HG03575 (cell line): Measurements from ENCODE around the gene AADACL2.

Experiments used
- ATAC-seq: cut with Tn5 transposase; IDR thresholded peaks from one replicate; pipeline ENCODE4 v1.9.1; 2021; ENCODE audit not compliant: unreplicated experiment, insufficient number of reproducible peaks, low FRiP score; ENCODE audit errors: extremely low read depth

AADACL2 gene, protein sequence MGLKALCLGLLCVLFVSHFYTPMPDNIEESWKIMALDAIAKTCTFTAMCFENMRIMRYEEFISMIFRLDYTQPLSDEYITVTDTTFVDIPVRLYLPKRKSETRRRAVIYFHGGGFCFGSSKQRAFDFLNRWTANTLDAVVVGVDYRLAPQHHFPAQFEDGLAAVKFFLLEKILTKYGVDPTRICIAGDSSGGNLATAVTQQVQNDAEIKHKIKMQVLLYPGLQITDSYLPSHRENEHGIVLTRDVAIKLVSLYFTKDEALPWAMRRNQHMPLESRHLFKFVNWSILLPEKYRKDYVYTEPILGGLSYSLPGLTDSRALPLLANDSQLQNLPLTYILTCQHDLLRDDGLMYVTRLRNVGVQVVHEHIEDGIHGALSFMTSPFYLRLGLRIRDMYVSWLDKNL

DNA sequence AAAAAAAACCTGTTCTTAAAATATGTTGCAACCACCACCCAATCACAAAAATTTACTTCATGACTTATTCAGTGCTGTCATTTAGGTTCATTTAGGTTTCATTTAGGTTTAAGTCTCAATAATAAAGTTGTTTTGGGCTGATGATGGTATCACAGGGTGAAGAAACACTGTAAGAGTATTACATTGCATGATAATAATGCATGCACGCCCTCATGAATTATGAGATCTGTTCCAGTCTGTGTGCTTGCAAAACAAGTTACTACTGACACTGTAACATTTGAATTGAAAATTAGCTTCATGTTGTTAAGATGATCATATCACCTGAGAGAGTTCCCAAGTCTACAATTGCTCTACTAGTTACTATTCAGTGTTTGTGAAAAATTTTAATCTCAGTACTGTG, at the start of gene AADACL2:
TSS of gene AADACL2 (plus strand) at position 315 of the 400 bp plus-strand sequence. CDS start 109 bp downstream, outside the sequence.
- no peak for ATAC-seq

DNA sequence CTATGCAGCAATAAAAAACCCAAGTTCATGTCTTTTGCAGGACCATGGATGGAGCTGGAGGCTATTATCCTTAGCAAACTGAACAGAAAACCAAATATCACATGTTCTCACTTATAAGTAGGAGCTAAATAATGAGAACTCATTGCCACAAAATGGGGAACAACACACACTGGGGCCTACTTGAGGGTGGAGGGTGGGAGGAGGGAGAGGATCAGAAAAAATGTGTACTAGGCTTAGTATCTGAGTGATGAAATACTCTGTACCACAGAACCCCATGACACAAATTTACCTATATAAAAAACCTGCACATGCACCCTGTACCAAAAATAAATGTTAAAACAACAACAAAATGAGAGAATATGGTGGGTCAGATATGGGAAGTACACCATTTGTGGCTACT, 49.6 kb upstream of the AADACL2 start:
- no peak for ATAC-seq

DNA sequence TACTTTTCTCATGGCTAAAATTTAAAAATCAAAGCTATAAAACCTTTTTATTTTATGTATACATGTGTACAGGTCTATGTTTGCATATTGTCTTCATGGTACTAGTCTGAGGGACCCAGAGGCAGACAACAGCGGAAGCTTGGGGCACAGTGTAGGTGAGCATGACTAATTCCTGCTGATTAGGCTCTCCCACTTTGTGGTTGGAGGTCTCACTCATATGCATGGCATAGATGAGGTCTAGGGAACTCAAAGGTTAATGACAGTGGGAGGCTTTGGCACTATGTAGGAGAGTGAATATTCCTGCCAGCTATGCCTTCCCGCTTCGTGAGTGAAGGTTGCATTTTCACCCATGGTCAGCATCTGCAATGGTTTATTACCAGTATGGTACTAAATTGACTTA, 47.5 kb upstream of the AADACL2 start:
- ATAC-seq: no peak

DNA sequence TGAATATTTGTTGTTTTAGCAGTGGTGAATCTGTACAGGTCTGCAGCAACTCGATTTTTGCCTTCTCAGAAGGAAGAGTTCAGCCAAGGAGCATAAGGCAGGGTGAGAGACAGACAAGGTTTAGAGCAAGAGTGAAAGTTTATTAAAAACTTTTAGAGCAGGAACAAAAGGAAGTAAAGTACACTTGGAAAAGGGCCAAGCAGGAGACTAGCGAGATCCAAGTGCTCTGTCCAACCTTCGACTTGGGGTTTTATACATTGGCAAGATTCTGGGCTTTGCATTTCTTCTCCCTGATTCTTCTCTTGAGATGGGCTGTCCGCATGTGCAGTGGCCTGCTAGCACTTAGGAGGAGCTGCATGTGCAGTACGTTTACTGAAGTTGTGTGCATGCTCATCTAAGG, 46.7 kb upstream of the AADACL2 start:
- no peak for ATAC-seq

DNA sequence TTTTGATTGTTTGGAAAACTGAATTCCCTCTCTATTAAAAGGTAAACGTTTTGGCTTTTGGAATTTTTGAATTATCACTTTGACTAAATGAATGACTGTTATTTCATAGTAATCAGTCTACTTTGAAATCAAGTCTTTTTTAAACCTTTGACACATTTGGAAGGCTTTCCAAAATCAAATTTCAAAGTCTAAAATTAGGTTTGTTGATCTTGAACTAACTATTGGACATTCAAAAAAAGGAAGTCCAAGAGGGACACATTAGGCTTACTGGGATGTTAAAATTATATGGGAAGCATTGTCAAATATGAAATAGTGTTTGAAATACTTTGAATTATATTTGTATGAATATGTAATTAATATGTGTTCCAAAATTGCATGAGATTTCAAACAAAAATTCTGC, 45.2 kb upstream of the AADACL2 start:
- ATAC-seq: no peak

DNA sequence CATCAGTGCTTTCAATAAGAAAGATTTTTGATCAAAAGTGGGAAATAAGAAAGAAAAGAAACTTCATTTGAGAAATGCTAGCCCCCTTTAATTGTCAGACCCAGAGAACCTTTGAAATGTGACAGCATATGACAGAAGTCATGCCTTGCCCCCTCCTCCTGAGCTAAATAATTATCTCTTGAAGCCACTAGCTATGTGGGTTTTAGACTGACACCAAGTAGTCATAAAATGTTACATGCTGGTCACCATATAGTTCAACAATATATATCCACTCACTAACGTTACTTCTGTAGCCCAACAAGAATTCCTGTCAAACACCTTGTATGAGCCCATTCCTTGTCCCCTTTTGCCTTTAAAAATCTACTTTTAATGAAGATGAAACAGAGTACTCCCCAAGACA, 43.1 kb upstream of the AADACL2 start:
- ATAC-seq: no peak

DNA sequence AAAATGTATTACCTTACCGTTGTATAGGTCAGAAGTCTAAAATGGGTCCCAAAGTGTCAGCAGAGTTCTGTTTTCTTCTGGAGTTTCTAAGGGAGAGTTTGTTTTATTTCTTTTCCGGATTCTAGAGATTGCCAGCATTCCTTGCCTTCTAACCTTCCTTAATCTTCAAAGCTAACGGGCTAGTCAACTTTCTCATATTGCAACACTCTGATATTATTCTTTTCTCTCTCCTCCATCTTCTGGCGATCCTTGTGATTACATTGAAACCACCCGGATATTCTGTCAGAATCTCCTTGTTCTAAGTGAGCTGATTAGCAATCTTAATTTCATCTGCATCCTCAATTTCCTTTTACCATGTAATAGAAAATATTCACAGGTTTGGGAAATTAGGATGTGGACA, 36.2 kb upstream of the AADACL2 start:
- ATAC-seq: no peak

DNA sequence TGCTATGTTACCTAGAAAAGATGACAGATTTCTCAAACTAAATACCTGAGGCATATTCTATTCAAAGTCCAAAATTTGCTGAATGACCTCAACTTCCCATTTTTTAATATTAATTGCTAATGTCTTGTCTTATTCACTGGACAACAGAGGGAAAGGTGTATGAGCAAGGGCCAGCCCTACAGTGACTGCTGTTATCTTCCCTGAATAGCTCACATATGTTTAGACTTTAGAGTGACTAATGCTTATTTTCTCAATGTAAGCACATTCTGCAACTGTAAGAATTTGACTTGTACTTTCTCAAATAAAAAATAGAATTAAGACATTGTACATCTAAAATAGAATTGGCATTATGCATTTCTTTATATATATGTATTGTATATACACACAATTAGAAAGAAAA, 26.5 kb upstream of the AADACL2 start:
- no peak for ATAC-seq

DNA sequence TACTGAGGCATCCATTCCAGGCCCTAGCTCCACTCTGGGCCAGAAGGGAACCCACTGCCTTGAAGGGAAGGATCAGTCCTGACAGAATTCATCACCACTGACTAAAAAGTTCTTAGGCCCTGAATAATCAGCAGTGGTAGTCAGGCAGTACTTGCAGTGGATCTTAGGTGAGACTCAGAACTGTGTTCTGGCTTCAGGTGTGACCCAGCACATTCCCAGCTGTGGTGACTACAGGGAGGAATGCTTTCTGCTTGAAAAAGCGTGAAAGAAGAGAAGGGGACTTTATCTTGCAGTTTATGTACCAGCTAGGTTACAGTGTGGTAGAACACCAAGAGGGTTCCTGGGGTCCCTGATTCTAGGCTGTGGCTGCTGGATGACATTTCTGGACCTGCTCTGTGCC, 24.9 kb upstream of the AADACL2 start:
- no peak for ATAC-seq

DNA sequence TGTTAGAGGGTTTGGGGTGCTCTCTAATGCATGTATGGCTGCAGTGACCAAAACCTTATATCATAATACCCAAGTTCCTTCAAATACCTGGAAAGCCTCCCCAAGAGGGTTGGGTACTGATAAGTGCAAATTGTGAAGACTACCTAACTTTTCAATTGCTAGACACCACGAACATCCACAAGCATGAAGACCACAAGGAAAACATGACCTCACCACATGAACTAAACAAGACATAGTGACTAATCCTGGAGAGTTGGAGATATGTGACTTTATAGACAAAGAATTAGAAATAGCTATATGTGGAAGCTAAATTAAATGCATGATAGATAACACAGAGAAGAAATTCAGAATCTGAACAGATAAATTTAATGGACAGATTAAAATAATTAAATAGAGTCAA, 23.9 kb upstream of the AADACL2 start:
- no peak for ATAC-seq

DNA sequence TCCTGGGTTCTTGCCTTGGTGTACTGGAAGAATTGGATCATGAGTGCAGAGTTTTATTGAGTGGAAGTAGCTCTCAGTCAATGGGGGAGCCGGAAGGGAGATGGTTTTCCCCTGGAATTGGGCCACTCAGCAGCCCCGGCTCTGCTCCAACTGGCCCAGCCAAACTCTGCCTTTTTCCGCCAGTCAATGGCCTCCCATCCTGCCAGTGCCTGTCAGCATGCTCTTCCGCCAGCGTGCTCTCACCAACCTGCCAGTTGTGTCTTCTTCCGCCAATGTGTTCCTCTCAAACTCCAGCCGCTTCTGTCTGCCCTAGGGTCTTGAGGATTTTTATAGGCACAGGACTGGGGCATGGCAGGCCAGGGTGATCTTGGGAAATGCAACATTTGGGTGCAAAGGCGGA, 12.4 kb upstream of the AADACL2 start:
- ATAC-seq: no peak

DNA sequence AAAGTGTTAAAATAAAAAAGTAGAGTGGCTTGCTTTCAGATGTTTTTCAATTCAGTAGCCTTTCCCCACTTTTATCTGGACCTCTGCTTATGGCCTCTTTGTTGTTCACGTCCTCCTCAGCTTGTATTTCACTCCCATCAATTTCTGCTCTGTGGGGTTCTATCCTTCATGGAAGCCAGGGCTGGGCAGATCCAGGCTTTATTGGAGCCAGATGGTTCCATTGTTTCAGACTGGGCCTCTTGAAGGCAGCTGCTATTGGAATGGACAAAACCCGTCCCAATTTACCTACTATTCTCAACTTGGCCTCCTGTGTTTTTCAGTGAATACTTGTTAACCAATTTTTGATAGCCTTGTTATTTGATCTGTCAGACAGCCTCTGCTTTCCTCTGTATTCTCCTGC, 10.9 kb upstream of the AADACL2 start:
- no peak for ATAC-seq

DNA sequence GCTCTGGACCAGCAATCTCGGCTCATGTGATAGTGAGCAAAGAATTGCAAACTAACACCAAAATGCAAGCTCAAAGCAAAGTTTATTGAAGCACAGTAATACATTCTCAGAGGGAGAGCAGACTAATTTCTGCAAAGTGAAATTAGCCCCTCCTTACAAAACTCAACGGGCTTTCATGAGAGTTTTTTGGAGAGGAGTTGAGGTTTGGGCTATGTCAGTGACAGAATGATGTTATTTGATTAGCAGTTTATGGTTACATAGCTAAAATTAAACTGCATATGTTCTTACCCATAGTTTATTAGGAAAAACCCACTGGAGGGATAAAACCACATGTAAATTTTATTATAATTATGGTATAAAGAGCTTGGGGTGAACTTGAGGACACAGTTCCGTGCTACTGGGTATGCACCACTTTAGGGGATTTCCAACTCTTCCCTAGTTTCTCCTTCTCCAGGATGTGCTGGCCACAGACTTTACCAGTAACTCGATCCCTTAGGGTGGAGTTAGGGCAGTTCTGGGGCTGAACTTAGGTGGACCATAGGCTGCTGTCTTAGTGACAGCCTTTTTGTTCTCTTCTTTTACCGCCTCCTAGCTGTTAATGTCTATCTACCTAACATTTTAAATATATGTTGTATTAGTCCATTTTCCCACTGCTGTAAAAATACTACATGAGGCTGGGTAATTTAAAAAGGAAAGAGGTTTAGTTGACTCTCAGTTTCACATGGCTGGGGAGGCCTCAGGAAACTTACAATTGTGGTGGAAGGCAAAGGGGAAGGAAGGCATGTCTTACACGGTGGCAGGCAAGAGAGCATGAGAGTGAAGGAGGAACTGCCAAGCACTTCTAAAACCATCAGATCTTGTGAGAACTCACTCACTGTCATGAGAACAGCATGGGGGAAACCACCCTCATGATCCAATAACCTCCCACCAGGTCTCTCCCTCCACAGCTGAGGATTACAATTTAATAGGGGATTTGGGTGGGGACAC, 8.9 kb upstream of the AADACL2 start:
- no peak for ATAC-seq

DNA sequence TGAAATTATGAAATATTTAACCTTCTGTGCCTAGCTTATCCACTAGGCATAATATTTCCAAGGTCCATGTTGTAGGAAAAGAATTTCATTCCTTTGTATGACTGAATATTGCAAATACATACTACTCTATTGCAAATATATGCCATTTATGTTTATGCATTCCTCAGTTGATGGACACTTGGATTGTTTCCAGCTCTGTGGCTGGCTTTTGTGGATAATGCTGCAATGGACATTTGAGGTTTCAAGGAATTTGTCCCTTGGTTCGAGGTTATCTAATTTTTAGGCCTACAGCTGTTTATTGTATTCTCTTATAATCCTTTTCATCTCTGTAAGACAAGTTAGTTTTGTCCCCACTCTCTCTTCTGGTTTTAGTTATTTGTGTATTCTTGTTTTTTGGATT, 7.7 kb upstream of the AADACL2 start:
- ATAC-seq: no peak

DNA sequence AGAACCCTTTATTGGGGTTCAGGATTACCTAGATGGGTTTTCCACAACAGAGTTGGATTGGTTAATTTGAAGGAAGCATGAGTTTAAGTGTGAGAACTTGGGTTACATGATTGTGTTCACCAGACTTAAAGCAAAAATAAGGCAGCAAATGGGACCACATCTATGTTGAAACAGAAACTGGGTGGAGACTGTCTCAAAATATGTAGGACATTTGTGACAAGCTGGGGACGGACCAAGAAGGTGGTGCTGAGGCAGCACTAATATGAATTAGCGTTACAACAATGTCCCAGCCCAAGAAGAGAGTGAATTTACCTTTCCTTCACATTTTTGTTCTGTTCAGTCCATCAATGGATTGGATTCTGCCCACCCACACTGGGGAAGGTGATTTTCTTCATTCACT, 866 bp upstream of the AADACL2 start:
- ATAC-seq: no peak

DNA sequence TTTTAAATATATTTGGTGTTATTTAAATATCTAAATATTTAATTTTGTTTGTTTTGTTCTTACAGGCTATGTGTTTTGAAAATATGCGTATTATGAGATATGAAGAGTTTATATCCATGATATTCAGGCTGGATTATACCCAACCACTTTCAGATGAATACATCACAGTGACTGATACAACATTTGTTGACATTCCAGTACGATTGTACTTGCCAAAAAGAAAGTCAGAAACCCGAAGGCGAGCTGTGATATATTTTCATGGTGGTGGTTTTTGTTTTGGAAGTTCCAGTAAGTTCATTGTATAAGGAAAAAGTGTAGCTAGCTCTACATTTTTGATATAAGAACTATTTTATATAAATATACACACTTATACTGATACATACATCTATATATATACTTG, 6.9 kb downstream of the AADACL2 start:
- no peak for ATAC-seq

DNA sequence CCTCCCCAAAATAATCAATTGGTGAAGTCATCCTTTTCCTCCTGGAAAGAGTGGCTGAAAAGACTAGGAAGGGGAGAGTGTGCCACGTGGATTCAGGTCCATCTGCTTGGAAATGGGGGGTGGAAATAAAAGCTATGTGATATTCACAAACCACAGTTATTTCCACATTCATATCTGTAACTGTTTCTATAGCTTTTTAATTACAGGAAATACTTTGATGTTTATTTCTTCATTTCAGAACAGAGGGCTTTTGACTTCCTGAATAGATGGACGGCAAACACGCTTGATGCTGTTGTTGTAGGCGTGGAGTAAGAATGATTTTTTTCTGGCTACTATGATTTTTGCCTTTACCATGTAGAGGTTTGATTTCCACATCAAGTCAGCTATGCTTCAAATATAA, 10.1 kb downstream of the AADACL2 start:
- ATAC-seq: no peak

DNA sequence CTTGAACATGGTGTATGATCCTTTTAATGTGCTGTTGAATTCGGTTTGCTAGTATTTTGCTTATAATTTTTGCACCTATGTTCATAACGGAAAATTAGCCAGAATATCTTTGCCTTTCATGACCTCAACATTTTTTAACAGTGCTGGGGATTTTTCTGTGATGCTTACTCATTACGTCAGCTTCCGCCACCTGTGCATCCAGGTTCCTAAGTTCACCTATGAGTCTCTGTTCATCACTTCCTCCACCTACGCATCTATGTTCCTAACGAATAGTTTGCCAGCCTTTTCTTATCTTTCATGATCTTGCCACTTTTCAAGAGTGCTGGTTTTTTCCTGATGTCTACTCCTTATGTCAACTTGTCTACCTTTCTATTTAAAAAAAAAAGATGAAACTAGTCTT, 16.5 kb downstream of the AADACL2 start:
- ATAC-seq: no peak

DNA sequence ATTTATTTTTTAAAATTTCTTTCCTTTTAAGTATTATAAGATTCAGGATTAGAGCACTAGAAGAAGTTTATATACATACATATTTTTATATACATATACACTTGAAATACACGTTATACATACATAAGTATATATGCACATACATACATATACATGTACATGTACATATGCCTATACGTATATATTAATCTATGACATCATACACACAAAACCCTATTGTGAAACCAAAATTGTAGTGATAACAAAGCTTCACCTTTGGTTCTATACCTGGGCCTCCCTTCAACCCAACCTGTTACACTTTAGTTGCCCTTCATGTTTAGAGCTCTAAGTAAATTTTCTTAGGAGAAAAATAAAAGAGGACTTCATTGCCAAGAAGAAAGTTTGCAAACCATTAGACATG, 17.0 kb downstream of the AADACL2 start:
- ATAC-seq: no peak

DNA sequence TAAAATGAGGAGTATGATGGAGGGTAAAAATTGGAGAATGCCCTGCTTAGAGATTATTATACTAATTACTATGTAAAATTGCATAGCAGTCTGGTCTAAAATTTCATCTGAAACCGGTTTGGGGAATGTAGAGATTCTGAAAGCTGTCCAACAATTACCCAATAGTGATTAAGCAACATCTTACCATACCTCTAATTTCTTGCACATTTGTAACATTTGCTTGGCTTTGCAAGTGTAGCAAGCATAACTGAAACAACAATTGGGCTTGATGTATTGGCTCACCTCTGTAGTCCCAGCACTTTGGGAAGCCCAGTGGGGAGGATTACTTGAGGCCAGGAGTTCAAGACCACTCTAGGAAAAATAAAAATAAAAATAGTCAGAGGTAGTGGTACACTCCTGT, 17.4 kb downstream of the AADACL2 start:
- no peak for ATAC-seq
